Colonic mucosa (tissue), 4 donors: ENCODE measurements around the gene PPFIBP2. TPM values are rescaled to one million over a fixed set of nuclear protein-coding genes. Genes with fewer than 3 reads are reported as not detected.

ENCODE experiments used
- DNase-seq: peaks from one replicate; pipeline ENCODE4 v3.0.0-alpha.2; 2020
- H3K27ac ChIP-seq: fragments of 200-600 bp; one replicate; pipeline ENCODE4 v1.8.0; 2021
- H3K27me3 ChIP-seq: fragments of 200-600 bp; one replicate; pipeline ENCODE4 v1.8.0; 2021
- H3K36me3 ChIP-seq: fragments of 200-600 bp; one replicate; pipeline ENCODE4 v1.8.0; 2021
- H3K4me1 ChIP-seq: fragments of 200-600 bp; one replicate; pipeline ENCODE4 v1.8.0; 2021; ENCODE audit warnings: mild to moderate bottlenecking
- H3K4me3 ChIP-seq: fragments of 200-600 bp; one replicate; pipeline ENCODE4 v1.8.0; 2021
- H3K9ac ChIP-seq, 2 donors: one replicate each; pipeline ENCODE4 v1.7.0; 2013; ENCODE audit warnings: control low read depth in 2 of 2, low read depth in 2 of 2, low read length in 2 of 2
- H3K9me3 ChIP-seq: fragments of 200-600 bp; one replicate; pipeline ENCODE4 v1.8.0; 2021
- CTCF ChIP-seq: fragments of 200-600 bp; IDR thresholded peaks from one replicate; pipeline ENCODE4 v1.8.0; 2022; ENCODE audit warnings: antibody characterized with exemption, mild to moderate bottlenecking
- intact Hi-C: fragments of 100-400 bp; cut with DNase I; formaldehyde crosslinking; loops from one replicate; pipeline ENCODE4 v1.14.1; 2022
- total RNA-seq, 2 donors: library from RNA; stranded (reverse); fragmentation: NEBNext Ultra II Directional in 1 of 2; extraction: Animal tissue kit (Norgen Biotek cat#: 25700) in 1 of 2; gene quantifications; one replicate each; pipeline ENCODE4 v1.2.1, GENCODE V29; 2021
- donor health status: healthy.
- donor health status: DM: no; HTN: no; CAD: no.
- donor health status: DM: no; HTN: no; CAD: no.

The PPFIBP2 gene
- total RNA-seq, 2 donors from 2014 or later: 54.0 to 67.9 TPM

- DNase-seq: no peak
- Histone ChIP-seq H3K4me3 (no peak overlapping the region), H3K9me3 (no peaks in the 10 kb centered on the region), H3K27ac (no peak overlapping the region), H3K9ac (no peak overlapping the region), H3K4me1 (peaks cover 4% of the 10 kb centered on the region), H3K27me3 (no peaks in the 10 kb centered on the region), H3K36me3 (no peaks in the 10 kb centered on the region)
- intact Hi-C loops: no loop called here
- TF ChIP-seq CTCF: no peak
These were observed 89.4 kb downstream of the PPFIBP2 start for GRCh38 chr11:7603031-7603781.

- intact Hi-C loops: no loop called here
- H3K9me3 ChIP-seq: no peaks in the 10 kb centered on the region
These were observed 90.6 kb downstream of the PPFIBP2 start for GRCh38 chr11:7604331-7604955.

GRCh38 chr11:7605186-7605943 is 91.6 kb downstream of the PPFIBP2 start:
- H3K4me1 ChIP-seq: peaks cover 4% of the 10 kb centered on the region
- no peaks in the 10 kb centered on the region for H3K36me3 ChIP-seq
- DNase-seq: no peak
- intact Hi-C loops: no loop called here
- TF ChIP-seq CTCF: no peak
- H3K9me3 ChIP-seq: no peaks in the 10 kb centered on the region
- peak overlapping the region; percentile 86 for H3K27ac ChIP-seq
- peak overlapping the region in 1 of 2 donors; percentile 85 for H3K9ac ChIP-seq
- H3K27me3 ChIP-seq: no peaks in the 10 kb centered on the region
- H3K4me3 ChIP-seq: peak overlapping the region; percentile 10

More at GRCh38 chr11:7604331-7604955, 90.6 kb downstream of the PPFIBP2 start:
- Histone ChIP-seq H3K9ac (peak overlapping the region in 1 of 2 donors; percentile 85), H3K27me3 (no peaks in the 10 kb centered on the region), H3K36me3 (no peaks in the 10 kb centered on the region), H3K4me1 (peaks cover 4% of the 10 kb centered on the region), H3K27ac (peak overlapping the region; percentile 86), H3K4me3 (no peak overlapping the region)
- peak; percentile 79 for DNase-seq
- TF ChIP-seq CTCF: no peak

- peaks cover 4% of the 10 kb centered on the region for H3K4me1 ChIP-seq
- no peaks in the 10 kb centered on the region for H3K9me3 ChIP-seq
- peak overlapping the region in 1 of 2 donors; percentile 85 for H3K9ac ChIP-seq
- no peaks in the 10 kb centered on the region for H3K27me3 ChIP-seq
- H3K4me3 ChIP-seq: peak overlapping the region; percentile 10
- DNase-seq: no peak
- peak overlapping the region; percentile 86 for H3K27ac ChIP-seq
- no peak for TF ChIP-seq CTCF
- H3K36me3 ChIP-seq: no peaks in the 10 kb centered on the region
- intact Hi-C loops: no loop called here
These were observed 92.7 kb downstream of the PPFIBP2 start for GRCh38 chr11:7606496-7606895.

- H3K36me3 ChIP-seq: no peaks in the 10 kb centered on the region
- no peak overlapping the region for H3K9ac ChIP-seq
- no peak for TF ChIP-seq CTCF
- no peak for DNase-seq
- no peaks in the 10 kb centered on the region for H3K27me3 ChIP-seq
- H3K27ac ChIP-seq: no peak overlapping the region
- H3K4me3 ChIP-seq: no peak overlapping the region
- H3K9me3 ChIP-seq: no peaks in the 10 kb centered on the region
- H3K4me1 ChIP-seq: peaks cover 4% of the 10 kb centered on the region
- intact Hi-C loops: no loop called here
These were observed 95.2 kb downstream of the PPFIBP2 start for GRCh38 chr11:7609015-7609414.
